SU-DHL-6 (cell line): ENCODE results near the gene GTF2F2.

ENCODE experiments used
- CTCF ChIP-seq: fragments of 200-600 bp; sonication (generic); IDR thresholded peaks from one replicate; pipeline ENCODE4 v1.5.1; 2017; ENCODE audit warnings: antibody characterized with exemption, mild to moderate bottlenecking, low read length, moderate library complexity; ENCODE audit not compliant: insufficient read depth, poor library complexity, severe bottlenecking
- EZH2phosphoT487 ChIP-seq: fragments of 200-600 bp; sonication (generic), shearing (Covaris generic); conservative IDR thresholded peaks from 2 replicates; pipeline ENCODE4 v1.6.1; 2018; ENCODE audit warnings: mild to moderate bottlenecking, antibody characterized with exemption, low read length, moderate library complexity, mixed read lengths

DNA sequence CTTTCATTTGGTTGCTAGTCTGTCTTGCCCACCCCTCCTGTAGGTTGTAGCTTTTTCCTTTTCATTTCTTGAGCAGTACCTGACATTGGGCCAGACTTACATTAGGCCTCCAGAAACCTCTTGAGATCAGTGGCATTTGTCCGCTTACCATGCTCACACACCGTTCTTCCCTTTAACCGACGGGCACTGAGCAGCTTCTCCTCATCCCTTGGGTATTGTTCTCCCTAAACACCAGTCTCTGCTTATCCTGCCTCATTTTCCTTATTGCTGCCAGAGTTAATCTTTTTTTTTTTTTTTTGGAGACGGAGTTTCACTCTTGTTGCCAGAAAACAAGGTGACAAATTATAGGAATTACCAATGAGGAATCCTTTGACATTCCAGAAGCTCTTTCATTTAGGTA is 107.7 kb downstream of the GTF2F2 start:
- TF ChIP-seq CTCF (no peak), EZH2phosphoT487 (no peak)
